HepG2 (cell line): ENCODE results near the gene LINC00237. TPM values are rescaled to one million over a fixed set of nuclear protein-coding genes. Genes with fewer than 3 reads are reported as not detected.

ENCODE experiments used
- BCL3 ChIP-seq: sonication (generic); formaldehyde crosslinking; IDR thresholded peaks from 2 replicates; pipeline ENCODE4 v1.5.1; 2020; ENCODE audit warnings: mild to moderate bottlenecking, missing genetic modification reagents, moderate library complexity
- DNMT1 ChIP-seq: sonication (generic); formaldehyde crosslinking; IDR thresholded peaks from 2 replicates; pipeline ENCODE4 v1.5.1; 2020; ENCODE audit warnings: mild to moderate bottlenecking, missing genetic modification reagents
- ELF3 ChIP-seq: IDR thresholded peaks from 2 replicates; pipeline ENCODE4 v1.6.1; 2016; ENCODE audit warnings: missing genetic modification reagents, missing compliant biosample characterization
- FLYWCH1 ChIP-seq: sonication (generic); formaldehyde crosslinking; IDR thresholded peaks from 2 replicates; pipeline ENCODE4 v1.8.1; 2023; ENCODE audit warnings: mild to moderate bottlenecking, missing genetic modification reagents
- HDAC6 ChIP-seq: fragments of 200-600 bp; sonication (generic); IDR thresholded peaks from 2 replicates; pipeline ENCODE4 v1.7.0; 2017; ENCODE audit warnings: mild to moderate bottlenecking, antibody characterized with exemption, low read length, low read depth
- HNF4G ChIP-seq, 2 experiments: sonication (generic) in 1 of 2; formaldehyde crosslinking in 1 of 2; IDR thresholded peaks; 2 replicates each; pipeline versions ENCODE4 v1.4.0 to v1.6.1; 2011 to 2020; ENCODE audit warnings: borderline replicate concordance in 2 of 2, low read depth in 2 of 2, mild to moderate bottlenecking in 2 of 2, low read length in 1 of 2, missing genetic modification reagents in 1 of 2, moderate library complexity in 1 of 2
- IKZF4 ChIP-seq: sonication (generic); formaldehyde crosslinking; IDR thresholded peaks from 2 replicates; pipeline ENCODE4 v1.5.1; 2020; ENCODE audit warnings: borderline replicate concordance, mild to moderate bottlenecking, low read depth, missing genetic modification reagents; ENCODE audit errors: not compliant biosample characterization
- KDM1A ChIP-seq: IDR thresholded peaks from 2 replicates; pipeline ENCODE4 v1.6.1; 2016; ENCODE audit warnings: missing compliant biosample characterization
- RAD21 ChIP-seq: fragments of 450-650 bp; formaldehyde crosslinking; IDR thresholded peaks from 2 replicates; pipeline ENCODE4 v1.5.0; 2020; ENCODE audit warnings: mild to moderate bottlenecking
- RELA ChIP-seq: sonication (generic); formaldehyde crosslinking; IDR thresholded peaks from 2 replicates; pipeline ENCODE4 v1.4.0; 2020; ENCODE audit warnings: missing genetic modification reagents
- SOX6 ChIP-seq, 2 experiments: fragments of 450-650 bp in 1 of 2; sonication (generic) in 1 of 2; formaldehyde crosslinking in 1 of 2; IDR thresholded peaks; 2 replicates each; pipeline versions ENCODE4 v1.4.0 to v1.6.1; 2017 to 2020; ENCODE audit warnings: antibody characterized with exemption in 1 of 2, mild to moderate bottlenecking in 1 of 2, missing genetic modification reagents in 1 of 2
- ZFP91 ChIP-seq: sonication (generic); formaldehyde crosslinking; IDR thresholded peaks from 2 replicates; pipeline ENCODE4 v1.9.0; 2022; ENCODE audit warnings: missing genetic modification reagents, mild to moderate bottlenecking, borderline replicate concordance
- ZNF18 ChIP-seq: sonication (generic); formaldehyde crosslinking; IDR thresholded peaks from 2 replicates; pipeline ENCODE4 v1.8.0; 2022; ENCODE audit warnings: mild to moderate bottlenecking, missing genetic modification reagents; ENCODE audit not compliant: insufficient replicate concordance
- ZNF329 ChIP-seq: sonication (generic); formaldehyde crosslinking; IDR thresholded peaks from 2 replicates; pipeline ENCODE4 v1.9.0; 2021; ENCODE audit warnings: low read depth, mild to moderate bottlenecking, missing genetic modification reagents
- ZNF446 ChIP-seq: sonication (generic); formaldehyde crosslinking; IDR thresholded peaks from 2 replicates; pipeline ENCODE4 v1.5.0; 2020; ENCODE audit warnings: mild to moderate bottlenecking, missing genetic modification reagents
- ZSCAN29 ChIP-seq: sonication (generic); formaldehyde crosslinking; conservative IDR thresholded peaks from 2 replicates; pipeline ENCODE4 v1.4.0; 2020; ENCODE audit warnings: mild to moderate bottlenecking, missing genetic modification reagents
- polyA plus RNA-seq, 8 experiments: library from polyadenylated mRNA; depleted of rRNA in 3 of 8; stranded (reverse) in 7 of 8; unstranded in 1 of 8; fragments of >200 nt; fragmentation: Illumina TruSeq in 4 of 8; extraction: Trizol in 4 of 8; gene quantifications; 2 replicates each; pipeline versions ENCODE4 v1.2.1 to v1.2.3, GENCODE V29; 2011 to 2016; ENCODE audit warnings: low read depth in 4 of 8, missing spikeins in 1 of 8, mixed read lengths in 1 of 8; ENCODE audit not compliant: insufficient read depth in 1 of 8
- total RNA-seq, 5 experiments: library from RNA; depleted of rRNA; stranded (reverse); fragments of >200 nt; fragmentation: Illumina TruSeq; extraction: Trizol; gene quantifications; 2 replicates each; pipeline ENCODE4 v1.2.3, GENCODE V29; 2016; ENCODE audit warnings: low read depth in 1 of 5
- TF ChIP-seq, protein P1 (sequence below): IDR thresholded peaks from 2 replicates; pipeline ENCODE4 v1.6.1; 2012; ENCODE audit warnings: low read depth, low read length, improper control_type of control experiment
- TF ChIP-seq, protein P2 (sequence below): sonication (generic); formaldehyde crosslinking; IDR thresholded peaks from 2 replicates; pipeline ENCODE4 v1.5.0; 2020; ENCODE audit warnings: mild to moderate bottlenecking, missing genetic modification reagents

LINC00237 gene
- total and polyA plus RNA-seq, 2 of the 13 experiments (the other 11 are each of a cell fraction or from before 2014, with no cell fraction given), result not detected

GRCh38 chr20:21125849-21126580 is 19.9 kb upstream of the LINC00237 start, which contains the start of gene KIZ (continued):
- TF ChIP-seq ZNF446 (CRISPR knock-in tag) (0 out of 2 replicates have a peak, but pooled peaks have one; percentile 27), DNMT1 (peak; percentile 96; the same call in 1 of the 2 replicates), HDAC6 (no peak), ZNF18 (CRISPR knock-in tag) (peak; percentile 61), BCL3 (CRISPR knock-in tag) (peak; percentile 11; the same call in 1 of the 2 replicates), RELA (CRISPR knock-in tag) (0 out of 2 replicates have a peak, but pooled peaks have one; percentile 38), IKZF4 (CRISPR knock-in tag) (peak; percentile 18), ZNF329 (CRISPR knock-in tag) (peak; percentile 43; the same call in 1 of the 2 replicates), ZFP91 (CRISPR knock-in tag) (peak; percentile 91), HNF4G (IDR thresholded peaks at IDR 0.05; ENCODE audit: borderline replicate concordance, low read depth, low read length) (no peak), HNF4G (CRISPR knock-in tag; IDR thresholded peaks at IDR 0.05; ENCODE audit: borderline replicate concordance, low read depth) (peak; percentile 58; the same call in 1 of the 2 replicates), ELF3 (CRISPR knock-in tag) (peak; percentile 37; the same call in 1 of the 2 replicates), RAD21 (CRISPR knock-in tag) (peak; percentile 90), ZSCAN29 (CRISPR knock-in tag) (0 out of 2 replicates have a peak, but pooled peaks have one; percentile 84), FLYWCH1 (CRISPR knock-in tag) (no peak), SOX6 (IDR thresholded peaks at IDR 0.05) (no peak), SOX6 (CRISPR knock-in tag; IDR thresholded peaks at IDR 0.05) (peak; percentile 68; the same call in 1 of the 2 replicates), KDM1A (CRISPR knock-in tag) (no peak)
- TF ChIP-seq, protein P1, sequence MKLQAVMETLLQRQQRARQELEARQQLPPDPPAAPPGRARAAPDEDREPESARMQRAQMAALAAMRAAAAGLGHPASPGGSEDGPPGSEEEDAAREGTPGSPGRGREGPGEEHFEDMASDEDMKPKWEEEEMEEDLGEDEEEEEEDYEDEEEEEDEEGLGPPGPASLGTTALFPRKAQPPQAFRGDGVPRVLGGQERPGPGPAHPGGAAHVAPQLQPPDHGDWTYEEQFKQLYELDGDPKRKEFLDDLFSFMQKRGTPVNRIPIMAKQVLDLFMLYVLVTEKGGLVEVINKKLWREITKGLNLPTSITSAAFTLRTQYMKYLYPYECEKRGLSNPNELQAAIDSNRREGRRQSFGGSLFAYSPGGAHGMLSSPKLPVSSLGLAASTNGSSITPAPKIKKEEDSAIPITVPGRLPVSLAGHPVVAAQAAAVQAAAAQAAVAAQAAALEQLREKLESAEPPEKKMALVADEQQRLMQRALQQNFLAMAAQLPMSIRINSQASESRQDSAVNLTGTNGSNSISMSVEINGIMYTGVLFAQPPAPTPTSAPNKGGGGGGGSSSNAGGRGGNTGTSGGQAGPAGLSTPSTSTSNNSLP, result peak; percentile 8; the same call in 1 of the 2 replicates
- TF ChIP-seq, protein P2, sequence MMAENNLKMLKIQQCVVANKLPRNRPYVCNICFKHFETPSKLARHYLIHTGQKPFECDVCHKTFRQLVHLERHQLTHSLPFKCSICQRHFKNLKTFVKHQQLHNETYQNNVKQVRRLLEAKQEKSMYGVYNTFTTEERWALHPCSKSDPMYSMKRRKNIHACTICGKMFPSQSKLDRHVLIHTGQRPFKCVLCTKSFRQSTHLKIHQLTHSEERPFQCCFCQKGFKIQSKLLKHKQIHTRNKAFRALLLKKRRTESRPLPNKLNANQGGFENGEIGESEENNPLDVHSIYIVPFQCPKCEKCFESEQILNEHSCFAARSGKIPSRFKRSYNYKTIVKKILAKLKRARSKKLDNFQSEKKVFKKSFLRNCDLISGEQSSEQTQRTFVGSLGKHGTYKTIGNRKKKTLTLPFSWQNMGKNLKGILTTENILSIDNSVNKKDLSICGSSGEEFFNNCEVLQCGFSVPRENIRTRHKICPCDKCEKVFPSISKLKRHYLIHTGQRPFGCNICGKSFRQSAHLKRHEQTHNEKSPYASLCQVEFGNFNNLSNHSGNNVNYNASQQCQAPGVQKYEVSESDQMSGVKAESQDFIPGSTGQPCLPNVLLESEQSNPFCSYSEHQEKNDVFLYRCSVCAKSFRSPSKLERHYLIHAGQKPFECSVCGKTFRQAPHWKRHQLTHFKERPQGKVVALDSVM, result no peak
